Measurements from ENCODE around the gene LGALS4. TPM values are rescaled to one million over a fixed set of nuclear protein-coding genes. Genes with fewer than 3 reads are reported as not detected.

Gene LGALS4
- total RNA-seq, 1 experiment from 2014 or later = 1.0 TPM

DNA sequence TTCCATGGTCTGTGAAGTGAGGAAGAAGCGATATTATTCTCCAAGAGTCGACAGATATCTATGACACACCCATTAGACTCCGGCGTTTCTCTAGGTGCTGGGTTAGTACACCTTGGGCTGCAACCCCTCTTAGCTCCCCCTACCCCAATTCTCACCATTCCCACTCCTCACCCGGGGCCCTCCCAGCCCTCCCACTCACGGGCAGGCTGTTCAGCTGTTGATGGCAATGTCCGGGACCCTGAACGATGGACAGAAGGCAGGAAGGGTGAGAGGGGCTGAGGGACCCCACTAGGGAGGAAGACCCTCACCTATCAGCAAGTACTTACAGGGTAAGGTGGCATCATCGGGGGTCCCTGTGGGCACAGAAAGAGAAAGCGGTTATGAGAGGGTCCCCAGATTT is 9.2 kb downstream of the LGALS4 start:
- Histone ChIP-seq H3K79me2 (ENCODE audit: low read depth) (no peaks in the 10 kb centered on the region), H3K4me2 (no peak overlapping the region), H3K4me3 (no peak overlapping the region), H3K9me2 (ENCODE audit: insufficient read depth) (no peaks in the 10 kb centered on the region), H2AFZ (no peak overlapping the region), H3K27me3 (ENCODE audit: insufficient read depth, low read depth) (no peaks in the 10 kb centered on the region), H3K36me3 (ENCODE audit: low read depth) (no peaks in the 10 kb centered on the region), H4K20me1 (ENCODE audit: insufficient read depth) (no peaks in the 10 kb centered on the region), H3K4me1 (replicated peaks; ENCODE audit: insufficient read depth) (peaks cover 21% of the 10 kb centered on the region), H3F3A (ENCODE audit: insufficient read depth, low read depth) (peaks cover 19% of the 10 kb centered on the region), H3K27ac (no peak overlapping the region), H3K9me3 (ENCODE audit: insufficient read depth, low read depth) (peaks cover 6% of the 10 kb centered on the region)
- no TSS peak for BruUV-seq (replicated peaks)
- intact Hi-C loops (cut with micrococcal nuclease; ENCODE audit: unreplicated experiment) = no loop called here
- TF ChIP-seq, protein P1, sequence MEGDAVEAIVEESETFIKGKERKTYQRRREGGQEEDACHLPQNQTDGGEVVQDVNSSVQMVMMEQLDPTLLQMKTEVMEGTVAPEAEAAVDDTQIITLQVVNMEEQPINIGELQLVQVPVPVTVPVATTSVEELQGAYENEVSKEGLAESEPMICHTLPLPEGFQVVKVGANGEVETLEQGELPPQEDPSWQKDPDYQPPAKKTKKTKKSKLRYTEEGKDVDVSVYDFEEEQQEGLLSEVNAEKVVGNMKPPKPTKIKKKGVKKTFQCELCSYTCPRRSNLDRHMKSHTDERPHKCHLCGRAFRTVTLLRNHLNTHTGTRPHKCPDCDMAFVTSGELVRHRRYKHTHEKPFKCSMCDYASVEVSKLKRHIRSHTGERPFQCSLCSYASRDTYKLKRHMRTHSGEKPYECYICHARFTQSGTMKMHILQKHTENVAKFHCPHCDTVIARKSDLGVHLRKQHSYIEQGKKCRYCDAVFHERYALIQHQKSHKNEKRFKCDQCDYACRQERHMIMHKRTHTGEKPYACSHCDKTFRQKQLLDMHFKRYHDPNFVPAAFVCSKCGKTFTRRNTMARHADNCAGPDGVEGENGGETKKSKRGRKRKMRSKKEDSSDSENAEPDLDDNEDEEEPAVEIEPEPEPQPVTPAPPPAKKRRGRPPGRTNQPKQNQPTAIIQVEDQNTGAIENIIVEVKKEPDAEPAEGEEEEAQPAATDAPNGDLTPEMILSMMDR (conservative IDR thresholded peaks at IDR 0.05) = no peak
- no peak for TF ChIP-seq EZH2 (IDR thresholded peaks at IDR 0.05; ENCODE audit: low read depth)
- POLR2A ChIA-PET (ENCODE audit: unreplicated experiment) = no interaction called here
- DNase-seq = no peak
- CTCF ChIA-PET = no interaction called here

- no peak overlapping the region; the same call in 1 of the 2 replicates for H3K27ac ChIP-seq
- no peak for DNase-seq
- H3K4me2 ChIP-seq = no peak overlapping the region
- BruUV-seq (replicated peaks) = no TSS peak
- no peaks in the 10 kb centered on the region for H3K79me2 ChIP-seq (ENCODE audit: low read depth)
- POLR2A ChIA-PET (ENCODE audit: unreplicated experiment) = interaction anchor here (0.6 kb wide), 1 partner anchor 200 kb away, joined by 3 read pairs; no protein-coding TSS in a partner anchor
- no peak overlapping the region for H2AFZ ChIP-seq
- H4K20me1 ChIP-seq (ENCODE audit: insufficient read depth) = no peaks in the 10 kb centered on the region
- H3K27me3 ChIP-seq (ENCODE audit: insufficient read depth, low read depth) = no peaks in the 10 kb centered on the region
- no peak overlapping the region for H3K4me3 ChIP-seq
- H3K9me3 ChIP-seq (ENCODE audit: insufficient read depth, low read depth) = peaks cover 6% of the 10 kb centered on the region
- no peaks in the 10 kb centered on the region for H3K9me2 ChIP-seq (ENCODE audit: insufficient read depth)
- H3F3A ChIP-seq (ENCODE audit: insufficient read depth, low read depth) = peaks cover 19% of the 10 kb centered on the region
- intact Hi-C loops (cut with micrococcal nuclease; ENCODE audit: unreplicated experiment) = no loop called here
- CTCF ChIA-PET = interaction anchor here (0.5 kb wide), 1 partner anchor 128 kb away, joined by 5 read pairs; no protein-coding TSS in a partner anchor
- TF ChIP-seq EZH2 (IDR thresholded peaks at IDR 0.05; ENCODE audit: low read depth) = no peak
- TF ChIP-seq, protein P1 (conservative IDR thresholded peaks at IDR 0.05) = no peak
- no peaks in the 10 kb centered on the region for H3K36me3 ChIP-seq (ENCODE audit: low read depth)
- peaks cover 21% of the 10 kb centered on the region for H3K4me1 ChIP-seq (replicated peaks; ENCODE audit: insufficient read depth)
Observed at GRCh38 chr19:38801359-38802095, 11.2 kb downstream of the LGALS4 start.

DNA sequence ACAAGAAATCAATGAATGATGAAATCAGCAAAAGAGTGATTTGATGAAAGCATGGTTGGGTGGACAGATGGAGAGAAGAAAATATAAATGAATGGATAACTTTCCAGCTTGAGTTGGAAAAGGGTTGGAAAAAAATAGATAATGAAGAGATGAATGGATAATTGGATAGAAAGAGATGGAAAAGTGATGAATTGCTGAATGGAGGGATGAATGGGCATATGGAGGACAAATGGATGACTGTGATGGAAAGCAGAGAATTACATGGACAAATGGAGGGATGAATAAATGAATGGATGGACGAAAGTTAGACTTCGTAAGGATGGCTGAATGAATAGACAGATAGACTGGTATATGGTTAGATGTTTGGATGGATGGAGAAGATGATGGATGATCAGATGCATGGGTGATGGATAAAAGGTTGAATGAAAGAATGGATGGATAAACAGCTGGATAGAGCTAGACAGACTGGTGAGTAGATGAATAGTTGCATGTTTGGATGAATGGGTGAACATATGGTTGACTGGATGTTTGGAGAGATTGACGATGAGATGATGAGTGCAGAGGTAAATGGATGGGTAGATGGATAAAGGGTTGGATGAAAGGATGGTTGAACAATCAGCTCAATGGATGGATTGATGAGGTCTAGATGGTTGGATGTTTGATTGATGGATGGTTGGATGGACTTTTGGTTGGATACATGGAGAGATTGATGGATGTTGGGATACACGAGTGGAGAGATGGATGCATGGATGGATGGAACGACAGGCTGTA is 12.0 kb downstream of the LGALS4 start:
- no TSS peak for BruUV-seq (replicated peaks)
- H3K27ac ChIP-seq = peak overlapping the region; percentile 96
- peaks cover 6% of the 10 kb centered on the region for H3K9me3 ChIP-seq (ENCODE audit: insufficient read depth, low read depth)
- no peak overlapping the region for H2AFZ ChIP-seq
- H3K36me3 ChIP-seq (ENCODE audit: low read depth) = no peaks in the 10 kb centered on the region
- no peak for DNase-seq
- no peaks in the 10 kb centered on the region for H4K20me1 ChIP-seq (ENCODE audit: insufficient read depth)
- no peaks in the 10 kb centered on the region for H3K9me2 ChIP-seq (ENCODE audit: insufficient read depth)
- ChIA-PET CTCF (interaction anchor here (0.5 kb wide), 1 partner anchor 128 kb away, joined by 5 read pairs; no protein-coding TSS in a partner anchor), POLR2A (ENCODE audit: unreplicated experiment) (no interaction called here)
- peaks cover 19% of the 10 kb centered on the region for H3F3A ChIP-seq (ENCODE audit: insufficient read depth, low read depth)
- peak overlapping the region; percentile 62; the same call in 1 of the 2 replicates for H3K4me2 ChIP-seq
- H3K4me1 ChIP-seq (replicated peaks; ENCODE audit: insufficient read depth) = peaks cover 21% of the 10 kb centered on the region
- no peaks in the 10 kb centered on the region for H3K27me3 ChIP-seq (ENCODE audit: insufficient read depth, low read depth)
- no peak for TF ChIP-seq EZH2 (IDR thresholded peaks at IDR 0.05; ENCODE audit: low read depth)
- TF ChIP-seq, protein P1 (conservative IDR thresholded peaks at IDR 0.05) = no peak
- no peak overlapping the region for H3K4me3 ChIP-seq
- intact Hi-C loops (cut with micrococcal nuclease; ENCODE audit: unreplicated experiment) = no loop called here
- H3K79me2 ChIP-seq (ENCODE audit: low read depth) = no peaks in the 10 kb centered on the region

All from PC-9 (cell line).